Hematopoietic multipotent progenitor cell treated with erythropoietin and hydrocortisone succinate and interleukin-3 and kit ligand, for 15 days (in vitro differentiated cells): ENCODE measurements around the gene TBC1D30.

Experiments
- DNase-seq: peaks from one replicate; pipeline ENCODE4 v3.0.0-alpha.2; 2015; ENCODE audit warnings: low spot score

Gene TBC1D30

DNA sequence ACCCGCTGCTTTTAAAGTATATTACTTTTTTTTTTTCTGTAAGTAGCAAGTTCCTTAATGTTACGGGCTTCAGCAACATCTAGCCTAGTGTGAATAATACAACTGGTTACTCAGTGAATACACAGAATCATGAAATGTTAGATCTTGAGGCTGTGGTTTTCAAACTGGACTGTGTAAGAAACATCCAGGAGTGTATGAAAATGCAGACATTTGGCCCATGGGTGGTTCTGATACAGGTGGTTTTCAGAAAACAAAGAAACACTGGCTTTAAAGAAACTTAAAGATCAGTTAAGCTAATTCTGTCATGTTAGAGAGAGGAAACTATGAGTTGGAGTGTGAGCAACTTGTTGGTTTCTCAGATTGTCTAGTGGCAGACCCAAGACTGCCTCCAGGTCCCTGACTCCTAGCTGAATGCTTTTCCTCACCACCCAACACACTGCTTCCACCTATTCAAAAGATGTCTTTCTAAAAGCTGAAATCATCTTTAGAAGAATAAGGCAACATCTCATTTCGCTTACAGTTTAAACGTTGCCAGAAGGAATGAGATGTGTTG, 36.1 kb downstream of the TBC1D30 start:
- DNase-seq: no peak

DNA sequence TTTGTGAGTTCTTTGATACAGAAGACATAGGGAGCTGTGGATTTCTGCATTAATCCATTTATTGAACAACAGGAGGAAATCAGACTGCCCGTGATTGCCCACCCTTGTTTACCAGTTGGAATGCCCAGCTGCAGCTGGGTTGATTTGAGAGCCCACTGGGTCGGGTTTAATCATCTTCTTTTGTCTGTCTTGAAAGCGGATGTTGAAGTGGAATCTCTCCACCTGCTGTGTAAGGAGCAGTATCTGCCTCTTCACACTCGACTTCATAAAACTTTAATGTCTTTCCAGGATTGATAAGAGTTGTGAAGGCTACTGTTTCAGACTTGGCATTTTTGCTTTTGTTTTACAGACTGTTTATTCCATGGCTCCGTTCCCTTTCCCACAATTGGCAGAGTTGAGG, 39.9 kb downstream of the TBC1D30 start:
- DNase-seq: no peak

DNA sequence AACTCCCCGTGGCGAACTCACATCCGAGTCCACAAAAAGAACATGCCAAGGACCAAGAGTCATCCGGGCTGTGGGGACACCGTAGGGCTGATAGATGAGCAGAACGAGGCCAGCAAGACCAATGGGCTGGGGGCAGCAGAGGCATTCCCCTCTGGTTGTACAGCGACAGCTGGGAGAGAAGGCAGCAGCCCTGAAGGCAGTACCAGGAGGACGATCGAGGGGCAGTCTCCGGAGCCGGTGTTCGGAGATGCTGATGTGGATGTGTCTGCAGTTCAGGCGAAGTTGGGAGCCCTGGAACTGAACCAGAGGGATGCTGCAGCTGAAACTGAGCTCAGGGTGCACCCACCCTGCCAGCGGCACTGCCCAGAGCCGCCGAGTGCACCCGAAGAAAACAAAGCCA, 50.7 kb downstream of the TBC1D30 start:
- no peak for DNase-seq

DNA sequence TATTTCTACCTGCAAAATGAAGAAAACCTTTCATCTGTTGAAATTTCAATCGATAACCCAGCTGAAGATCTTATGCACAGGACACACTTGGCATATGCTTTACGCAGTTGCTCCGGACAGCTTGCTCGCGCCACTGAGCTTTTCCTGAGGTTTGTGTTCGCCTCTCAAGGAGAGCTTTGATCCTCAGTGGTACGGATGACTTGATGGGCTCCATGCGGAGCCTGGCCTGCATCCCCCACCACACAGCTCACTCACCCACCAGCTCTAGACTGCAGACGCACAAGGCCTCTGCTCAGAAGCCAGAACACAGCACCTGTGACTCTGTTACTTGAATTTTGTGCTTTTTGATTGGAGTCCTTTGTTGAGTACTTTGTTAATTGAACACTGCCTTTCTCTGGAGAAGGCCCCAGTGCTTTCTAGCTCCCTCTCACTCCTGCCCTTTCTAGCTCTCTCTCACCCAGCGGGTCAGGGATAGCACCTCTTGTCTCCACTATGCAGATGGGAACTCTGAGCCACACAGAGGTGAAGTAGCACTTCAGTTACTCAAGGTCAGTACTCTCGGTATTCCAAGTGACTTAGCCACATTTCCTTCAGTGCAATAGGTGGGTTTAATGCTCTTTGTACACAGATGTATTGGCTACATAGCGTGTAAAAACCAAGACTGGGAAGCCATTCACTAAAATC, 52.1 kb downstream of the TBC1D30 start:
- DNase-seq: no peak

DNA sequence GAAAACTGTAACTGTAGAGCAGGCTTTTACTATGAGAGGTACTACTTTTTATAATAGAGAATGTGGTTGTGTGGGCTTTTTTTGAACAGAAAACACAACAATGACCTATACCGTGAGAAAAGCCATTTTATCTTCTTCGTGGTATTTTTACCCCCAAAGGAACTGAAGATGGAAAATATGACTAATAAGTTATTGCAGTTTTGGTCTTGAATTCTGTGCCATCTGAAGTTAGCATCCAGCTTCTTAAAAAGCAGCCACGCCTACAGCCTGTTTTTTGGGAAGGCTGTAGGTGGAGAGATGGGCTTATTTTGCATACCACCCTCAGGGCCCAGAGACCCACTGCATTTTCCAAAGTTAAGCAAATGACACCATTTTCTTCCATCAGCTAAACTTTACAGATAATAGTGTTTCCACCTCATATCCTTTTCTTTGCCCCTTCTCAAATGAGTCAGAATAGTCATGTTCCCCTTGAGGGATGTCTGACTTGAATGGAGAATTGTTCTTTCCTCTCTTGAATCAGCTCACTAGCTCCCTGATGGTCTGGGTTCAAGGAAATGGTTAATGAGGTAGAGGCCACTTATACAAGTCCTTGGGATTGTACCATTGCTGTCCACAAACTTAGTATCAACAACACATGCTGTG, 53.0 kb downstream of the TBC1D30 start:
- DNase-seq: no peak

DNA sequence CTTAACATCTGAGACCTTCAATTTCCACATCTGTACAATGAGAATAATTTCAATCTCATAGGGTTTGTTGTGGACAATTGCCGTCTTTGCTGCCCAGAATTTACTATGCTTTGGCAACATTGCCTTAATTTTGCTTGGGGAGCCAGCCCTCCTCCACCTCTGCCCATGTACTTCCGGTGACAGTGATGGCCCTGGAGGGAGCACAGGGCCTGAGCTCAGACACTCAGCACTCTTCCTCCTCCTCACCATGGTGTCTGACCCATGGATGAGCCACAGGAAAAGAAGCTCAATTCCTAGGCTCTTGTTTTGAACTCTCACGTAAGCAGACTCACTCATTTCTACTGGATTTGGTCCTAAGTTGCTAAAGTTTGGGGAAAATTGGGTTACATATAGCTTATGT, 58.2 kb downstream of the TBC1D30 start:
- DNase-seq: no peak

DNA sequence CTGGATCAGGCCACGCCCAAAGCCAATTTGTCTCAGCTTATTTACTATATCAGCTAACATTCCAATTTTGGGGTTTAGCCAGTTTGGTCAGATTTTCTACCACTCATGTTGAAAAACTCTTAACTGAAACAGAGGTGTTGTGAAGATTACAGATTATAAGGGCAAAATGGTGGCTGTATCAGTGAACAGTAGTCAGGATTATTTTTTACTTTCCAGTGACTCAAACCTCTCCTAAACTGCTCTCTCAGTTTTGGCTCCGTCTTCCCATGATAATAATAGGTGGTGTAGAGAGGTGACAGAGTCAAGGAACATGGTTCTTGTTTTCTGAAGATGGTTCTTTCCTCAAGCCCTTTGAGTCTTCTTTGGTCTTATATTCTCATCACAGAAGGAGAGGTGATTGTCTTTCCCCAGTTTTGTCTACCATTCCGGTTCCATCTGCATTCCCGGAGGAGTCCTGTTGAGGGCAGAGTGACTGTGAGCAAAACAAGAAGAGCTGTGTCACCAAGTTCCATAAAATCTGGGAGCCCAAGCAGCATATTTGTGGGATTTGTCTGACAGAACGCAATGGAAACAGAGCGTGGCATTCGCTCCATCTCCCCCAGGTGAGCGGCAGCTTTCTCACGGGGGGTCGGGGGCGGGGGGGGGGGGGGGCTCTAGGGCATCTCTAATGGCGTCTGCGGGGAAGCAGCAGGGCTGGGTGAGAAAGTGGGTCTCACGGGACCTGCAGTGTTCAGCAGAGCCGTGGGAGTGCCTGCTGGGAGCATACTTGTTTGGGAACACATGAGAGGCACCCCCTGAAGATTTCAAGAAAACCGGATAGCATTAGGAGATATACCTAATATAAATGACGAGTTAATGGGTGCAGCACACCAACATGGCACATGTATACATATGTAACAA, 59.1 kb downstream of the TBC1D30 start:
- DNase-seq: no peak

DNA sequence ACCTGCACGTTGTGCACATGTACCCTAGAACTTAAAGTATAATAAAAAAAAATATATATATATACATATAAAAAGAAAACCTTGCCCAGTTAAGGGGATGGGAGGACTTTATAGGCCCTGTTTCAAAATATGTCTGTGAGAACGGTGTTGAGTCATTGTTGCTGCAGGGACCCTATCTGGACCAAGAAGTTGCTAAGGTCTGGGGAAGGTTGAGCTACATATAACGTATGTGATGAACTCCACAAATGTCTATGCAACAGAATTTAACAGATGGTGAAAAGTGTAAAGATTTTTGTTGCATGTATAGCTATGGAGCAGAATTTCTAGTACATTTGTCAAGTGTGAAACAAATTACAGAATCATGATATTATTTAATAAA, 59.7 kb downstream of the TBC1D30 start:
- DNase-seq: no peak

DNA sequence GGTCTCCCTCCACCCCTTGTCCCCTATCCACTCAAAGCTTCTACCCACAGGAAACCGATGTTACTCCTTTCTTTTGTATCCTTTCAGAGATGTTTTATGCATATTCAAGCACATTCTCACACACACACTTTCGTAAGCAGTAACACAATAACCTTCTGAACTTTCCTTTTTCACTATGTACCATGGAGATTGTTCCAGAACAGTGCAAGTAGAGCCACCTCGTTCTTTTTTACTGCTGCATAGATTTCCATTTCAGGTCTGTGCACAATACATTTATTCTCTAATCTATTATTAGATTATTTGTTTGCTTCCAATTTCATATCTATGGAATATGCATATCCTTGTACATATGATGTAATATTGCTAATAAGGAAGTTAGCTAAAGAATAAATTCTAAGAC, 60.3 kb downstream of the TBC1D30 start:
- DNase-seq: no peak

DNA sequence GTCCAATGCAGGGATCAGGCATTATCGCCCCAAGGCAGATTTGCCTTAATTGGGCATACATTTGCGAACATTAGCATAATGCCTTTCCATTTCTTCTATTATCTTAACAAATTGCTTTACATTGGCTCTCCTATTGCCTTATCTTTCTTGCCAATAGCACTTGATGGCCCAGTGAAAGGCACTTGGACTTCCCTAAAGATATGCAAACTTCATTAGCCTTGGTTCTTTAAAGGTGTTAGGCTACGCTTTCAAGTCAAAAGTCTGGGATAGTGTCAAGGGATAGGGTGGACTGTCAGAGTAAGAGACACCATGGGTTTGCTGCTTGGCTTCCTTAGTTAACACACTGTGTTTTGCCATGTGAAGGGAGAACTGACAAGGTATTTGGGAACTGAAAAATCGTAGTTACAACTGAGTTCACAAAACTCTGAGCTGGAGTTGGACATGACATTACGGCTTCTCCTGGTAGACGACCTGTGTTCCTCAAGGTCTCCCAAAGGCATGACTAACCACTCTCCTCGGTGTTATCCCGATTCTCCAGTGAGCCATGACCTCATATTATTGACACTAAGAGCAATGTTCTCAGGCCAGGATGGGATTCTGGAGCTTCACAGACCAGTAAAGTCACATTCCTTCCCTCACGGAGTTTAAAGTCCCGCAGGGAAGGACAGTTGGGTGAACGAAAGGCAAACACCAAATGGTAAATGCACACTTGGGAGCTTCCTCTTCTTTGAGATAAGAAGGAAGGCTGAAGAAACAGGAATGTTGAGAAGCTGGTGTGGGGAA, 65.2 kb downstream of the TBC1D30 start:
- DNase-seq: no peak

DNA sequence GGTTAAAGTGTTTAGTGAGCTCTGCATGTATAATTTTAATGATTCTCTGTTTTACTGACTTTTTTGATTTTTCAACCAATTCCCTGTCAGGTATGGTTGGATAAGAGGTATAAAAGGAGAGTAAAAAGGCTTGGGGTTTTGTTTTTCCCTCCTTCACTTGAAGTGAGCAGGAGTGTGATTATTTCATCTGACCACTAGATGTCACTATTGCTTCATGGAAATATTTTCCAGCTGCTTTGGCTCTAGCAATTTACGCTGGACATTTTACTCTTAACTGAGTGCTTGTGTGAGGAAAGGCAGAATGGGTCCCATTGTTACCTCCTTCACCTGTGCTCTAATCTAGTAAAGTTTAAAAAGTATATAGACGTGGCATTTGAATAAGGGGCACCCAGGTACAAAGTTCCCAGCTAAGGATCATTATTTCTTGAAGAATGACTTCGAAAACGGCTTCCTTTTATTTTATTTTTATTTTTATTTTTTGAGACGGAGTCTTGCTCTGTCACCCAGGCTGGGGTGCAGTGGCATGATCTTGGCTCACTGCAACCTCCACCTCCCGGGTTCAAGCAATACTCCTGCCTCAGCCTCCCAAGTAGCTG, 66.5 kb downstream of the TBC1D30 start:
- DNase-seq: peak; percentile 74

DNA sequence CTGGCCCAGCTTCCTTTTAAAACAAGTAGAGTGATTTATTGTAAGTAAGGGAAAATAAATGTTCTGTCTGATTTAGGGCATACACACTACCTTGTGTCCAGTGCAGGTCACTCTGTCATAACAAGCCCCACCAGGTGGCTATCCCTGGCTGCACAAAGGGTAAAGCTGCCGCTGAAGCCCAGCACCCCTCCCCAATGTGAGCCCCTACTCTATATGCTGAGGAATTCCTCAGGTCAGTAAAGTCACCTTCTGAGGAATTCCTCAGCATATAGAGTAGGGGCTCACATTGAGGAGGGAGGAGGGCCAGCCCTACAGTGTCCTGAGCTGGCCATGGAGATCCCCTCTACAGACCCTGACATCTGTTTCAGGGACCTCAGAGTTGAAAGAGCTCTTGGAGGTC, 67.2 kb downstream of the TBC1D30 start:
- no peak for DNase-seq

DNA sequence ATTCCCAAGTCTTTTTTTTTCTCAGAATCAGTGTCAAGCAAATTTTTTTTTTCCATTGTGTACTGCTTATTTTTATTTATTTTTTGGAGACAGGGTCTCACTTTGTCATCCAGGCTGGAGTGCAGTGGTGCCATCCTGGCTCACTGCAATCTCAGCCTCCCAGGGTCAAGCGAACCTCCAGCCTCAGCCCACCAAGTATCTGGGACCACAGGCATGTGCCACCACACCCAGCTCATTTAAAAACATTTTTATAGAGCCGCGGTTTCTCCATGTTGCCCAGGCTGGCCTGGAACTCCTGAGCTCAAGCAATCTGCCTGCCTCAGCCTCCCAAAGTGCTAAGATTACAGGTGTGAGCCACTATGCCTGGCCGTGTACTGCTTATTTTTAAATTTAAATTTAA, 68.1 kb downstream of the TBC1D30 start:
- DNase-seq: no peak

DNA sequence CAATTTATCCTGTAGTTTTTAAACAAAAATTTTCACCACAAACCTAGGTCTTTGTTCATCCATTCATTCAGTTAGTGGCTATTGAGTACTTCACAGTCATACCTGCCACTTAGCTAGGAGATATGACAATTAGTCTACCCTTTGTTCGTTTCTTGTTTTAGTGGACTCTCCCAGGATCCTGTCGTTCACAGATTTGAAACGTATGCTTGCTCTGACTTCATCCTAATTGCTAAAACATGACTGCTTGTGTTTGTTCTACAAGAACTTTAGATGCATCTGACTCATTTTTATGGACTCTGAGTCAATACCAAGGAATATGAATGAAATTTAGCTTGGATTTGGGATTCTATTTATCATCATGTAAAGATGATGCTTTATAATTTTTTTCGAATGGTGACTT, 69.5 kb downstream of the TBC1D30 start:
- DNase-seq: no peak

DNA sequence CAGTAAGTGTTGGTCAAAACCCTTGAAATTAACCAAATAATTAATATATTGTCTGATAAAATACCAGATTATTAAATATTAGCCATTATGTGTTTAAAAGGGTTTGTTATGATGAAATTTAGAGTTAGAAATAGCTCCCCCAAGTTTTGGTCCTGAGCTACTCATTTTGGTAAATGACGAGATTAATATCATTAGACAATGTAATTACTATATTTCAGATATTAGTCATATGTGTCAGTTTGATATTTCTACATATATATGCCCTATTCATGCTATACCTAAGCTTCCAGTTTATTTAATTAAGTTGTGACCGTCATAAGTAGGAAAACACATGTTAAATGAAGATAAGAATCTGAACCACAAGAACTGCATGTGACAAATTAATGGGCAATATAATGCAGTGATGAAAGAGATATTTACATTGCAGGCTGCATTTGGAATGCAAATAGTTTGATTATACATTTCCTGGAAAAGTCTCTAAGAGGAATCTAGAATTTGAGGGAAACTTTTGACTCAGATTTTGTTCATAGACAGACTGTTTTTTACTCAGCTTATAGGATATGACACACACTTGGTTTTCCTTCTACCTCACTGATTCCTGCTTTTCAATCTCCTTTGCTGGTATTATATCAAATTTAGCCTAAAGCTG, 70.5 kb downstream of the TBC1D30 start:
- no peak for DNase-seq

DNA sequence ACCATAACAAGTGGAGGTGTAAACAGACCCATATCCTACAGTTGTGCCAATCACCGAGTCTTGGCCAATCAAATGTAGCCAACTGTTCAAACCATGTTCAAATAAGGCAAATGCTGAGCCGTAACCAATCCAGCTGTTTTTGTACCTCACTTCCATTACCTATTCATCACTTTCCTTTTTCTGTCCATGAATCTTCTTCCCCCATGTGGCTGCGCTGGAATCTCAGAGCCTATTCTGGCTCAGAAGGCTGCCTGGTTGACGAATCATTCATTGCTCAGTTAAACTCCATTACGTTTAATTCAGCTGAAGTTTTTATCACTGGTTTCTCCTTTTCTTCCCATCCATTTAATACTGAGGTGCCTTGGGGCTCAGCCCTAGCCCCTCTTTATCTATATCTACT, 71.1 kb downstream of the TBC1D30 start:
- DNase-seq: no peak

DNA sequence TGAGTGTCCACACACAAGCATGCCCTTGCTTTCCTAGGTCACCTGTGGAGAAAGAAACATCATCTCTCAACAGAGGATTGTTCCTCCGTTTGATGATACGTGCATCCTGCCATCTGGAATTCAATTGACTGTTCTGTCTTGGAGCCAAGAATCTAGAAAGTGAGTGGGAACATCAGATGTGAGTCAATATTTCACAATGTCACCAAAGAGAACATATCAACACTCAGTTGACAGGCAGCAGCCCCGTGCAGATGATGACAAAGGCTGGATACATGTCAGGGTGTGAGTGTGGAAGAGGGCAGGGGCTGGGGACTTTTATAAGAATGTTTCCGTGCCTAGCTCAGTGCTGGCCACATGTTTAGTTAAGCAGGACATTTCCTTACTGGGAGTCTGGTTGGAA, 76.1 kb downstream of the TBC1D30 start:
- DNase-seq: no peak

DNA sequence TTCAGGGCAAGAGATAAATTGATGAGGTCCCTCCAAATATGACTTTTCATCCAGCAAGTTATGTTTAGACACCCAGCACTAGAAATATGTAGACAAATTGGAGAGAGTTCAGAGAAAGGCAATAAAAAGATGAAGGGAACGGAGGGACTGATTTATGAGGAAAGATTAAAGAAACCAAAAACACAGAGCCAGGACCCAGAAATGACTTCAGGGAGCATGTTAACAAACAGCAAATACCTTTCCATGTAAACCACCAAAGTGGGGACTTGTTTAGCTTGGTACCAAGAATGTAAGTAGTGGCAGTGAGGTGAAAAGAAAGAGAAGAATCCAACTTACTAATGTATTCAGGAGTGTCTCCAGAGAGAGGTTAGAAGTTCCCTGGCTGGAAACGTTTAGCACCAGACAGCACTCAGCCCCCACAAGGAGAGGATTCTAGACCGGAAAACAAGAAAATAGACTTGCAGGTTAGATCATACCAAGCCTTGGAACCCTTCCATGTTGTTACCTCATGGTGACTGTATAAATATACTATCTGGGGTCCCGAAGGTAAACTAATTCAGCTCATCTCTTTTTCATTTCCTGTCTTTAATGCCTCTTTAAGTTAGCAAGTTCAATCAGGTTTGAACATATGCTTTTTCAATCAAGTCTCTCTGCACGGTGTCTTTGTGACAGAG, 79.2 kb downstream of the TBC1D30 start:
- DNase-seq: no peak

DNA sequence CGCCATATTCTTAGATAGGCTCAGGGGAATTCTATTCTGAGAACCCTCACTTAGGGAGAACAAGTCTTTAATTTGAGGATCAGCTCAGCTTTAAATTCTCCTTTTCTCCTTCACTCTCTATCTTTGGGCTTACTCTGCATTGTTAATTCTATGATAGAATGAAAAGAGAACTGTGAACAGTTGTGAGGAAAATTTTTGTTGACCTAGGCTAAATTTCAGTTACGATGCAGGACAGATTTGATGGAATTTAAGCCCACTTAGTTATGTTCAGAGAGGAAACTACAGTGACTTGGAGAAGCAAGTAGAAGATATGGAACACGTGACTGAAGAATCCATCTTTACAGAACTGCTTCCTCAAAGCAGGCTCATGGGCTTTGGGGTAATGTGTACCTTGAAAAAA, 82.7 kb downstream of the TBC1D30 start:
- DNase-seq: no peak

DNA sequence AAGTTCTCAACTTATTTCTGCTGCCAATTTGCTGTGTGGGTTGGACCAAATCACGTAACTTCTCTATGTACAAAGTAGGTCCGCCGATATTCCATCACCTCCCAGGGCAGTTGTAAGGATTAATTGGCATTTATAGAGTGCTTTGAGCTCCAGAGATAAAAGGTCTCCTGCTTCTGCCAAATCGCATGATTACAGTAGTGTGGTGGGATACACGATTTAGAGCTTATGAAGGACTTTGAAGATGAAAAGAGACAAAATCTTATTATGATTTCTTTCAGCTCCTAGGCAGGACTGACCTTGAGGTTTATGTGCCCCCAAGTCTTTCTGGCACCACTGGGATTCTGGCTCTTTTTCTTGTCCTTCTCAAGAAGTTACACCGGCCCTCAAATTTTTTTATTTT, 84.7 kb downstream of the TBC1D30 start:
- no peak for DNase-seq

DNA sequence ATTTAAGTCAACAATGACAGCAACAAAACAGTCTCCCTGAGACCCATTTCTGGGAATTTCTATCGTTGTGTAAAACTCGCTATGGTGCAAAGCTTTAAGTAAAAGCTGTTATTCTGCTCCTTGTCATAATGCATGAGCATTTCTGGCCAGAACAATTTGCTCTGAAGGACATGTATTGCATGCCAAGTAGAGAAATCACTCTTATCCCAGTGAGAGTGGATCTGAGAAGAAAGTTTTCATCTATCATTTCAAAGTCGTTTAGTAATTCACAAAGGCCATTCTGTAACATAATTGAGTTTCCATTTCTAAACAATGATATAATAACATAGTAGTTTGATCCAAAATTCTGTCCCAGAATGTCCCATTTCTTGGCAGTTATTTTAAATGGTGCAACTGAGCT, 86.6 kb downstream of the TBC1D30 start:
- DNase-seq: no peak
